Esophagus squamous epithelium (tissue), 4 donors: ENCODE measurements around the gene CCSER1.

Source experiments
- CTCF ChIP-seq, 6 experiments: fragments of 450-650 bp in 4 of 6; fragments of 200-600 bp in 2 of 6; sonication (generic) in 2 of 6; IDR thresholded peaks; one replicate each; pipeline ENCODE4 v1.5.1; 2016 to 2019; ENCODE audit warnings: antibody characterized with exemption in 6 of 6, mild to moderate bottlenecking in 4 of 6, moderate library complexity in 4 of 6
- POLR2A ChIP-seq, 4 donors: fragments of 450-650 bp; IDR thresholded peaks; one replicate each; pipeline ENCODE4 v1.6.1; 2017; ENCODE audit warnings: antibody characterized with exemption in 4 of 4, mild to moderate bottlenecking in 4 of 4, moderate library complexity in 3 of 4

- TF ChIP-seq CTCF (IDR thresholded peaks at IDR 0.05) (no peak), POLR2A (IDR thresholded peaks at IDR 0.05) (no peak)
Observed at GRCh38 chr4:90120037-90120436, 7.2 kb upstream of the CCSER1 start.
